BLaER1 (cell line): ENCODE data around the gene IRF3.

Experiments
- H3K27ac ChIP-seq: shearing (Covaris generic); formaldehyde crosslinking; 2 replicates; pipeline ENCODE4 v1.8.1; 2022
- H3K27me3 ChIP-seq: shearing (Covaris generic); formaldehyde crosslinking; 2 replicates; pipeline ENCODE4 v1.8.1; 2022
- H3K36me3 ChIP-seq: shearing (Covaris generic); formaldehyde crosslinking; 2 replicates; pipeline ENCODE4 v1.8.1; 2022
- H3K4me1 ChIP-seq: shearing (Covaris generic); formaldehyde crosslinking; 2 replicates; pipeline ENCODE4 v1.8.1; 2022
- H3K4me2 ChIP-seq: shearing (Covaris generic); formaldehyde crosslinking; 2 replicates; pipeline ENCODE4 v1.8.1; 2022
- H3K4me3 ChIP-seq: shearing (Covaris generic); formaldehyde crosslinking; 2 replicates; pipeline ENCODE4 v1.8.1; 2022
- H3K9ac ChIP-seq: shearing (Covaris generic); formaldehyde crosslinking; 2 replicates; pipeline ENCODE4 v1.8.1; 2022
- H3K9me3 ChIP-seq: shearing (Covaris generic); formaldehyde crosslinking; 2 replicates; pipeline ENCODE4 v1.8.1; 2022
- H4K20me1 ChIP-seq: shearing (Covaris generic); formaldehyde crosslinking; 2 replicates; pipeline ENCODE4 v1.8.1; 2022
- Cebpa-rat ChIP-seq: shearing (Covaris generic); IDR thresholded peaks from 2 replicates; pipeline ENCODE4 v1.8.1; 2022

The IRF3 gene

GRCh38 chr19:49680421-49681351 lies 15.0 kb upstream of the IRF3 start:
- Histone ChIP-seq H3K36me3 (peaks cover 49% of the 10 kb centered on the region), H3K27ac (peak overlapping the region; percentile 26; the same call in 1 of the 2 replicates), H3K4me3 (peak overlapping the region; percentile 22; the same call in 1 of the 2 replicates), H3K4me2 (peak overlapping the region; percentile 97), H3K9ac (peak overlapping the region; percentile 48; the same call in 1 of the 2 replicates), H3K27me3 (no peaks in the 10 kb centered on the region), H3K9me3 (no peaks in the 10 kb centered on the region), H3K4me1 (peaks cover 37% of the 10 kb centered on the region), H4K20me1 (peaks cover 81% of the 10 kb centered on the region)
- TF ChIP-seq Cebpa-rat, result no peak

DNA sequence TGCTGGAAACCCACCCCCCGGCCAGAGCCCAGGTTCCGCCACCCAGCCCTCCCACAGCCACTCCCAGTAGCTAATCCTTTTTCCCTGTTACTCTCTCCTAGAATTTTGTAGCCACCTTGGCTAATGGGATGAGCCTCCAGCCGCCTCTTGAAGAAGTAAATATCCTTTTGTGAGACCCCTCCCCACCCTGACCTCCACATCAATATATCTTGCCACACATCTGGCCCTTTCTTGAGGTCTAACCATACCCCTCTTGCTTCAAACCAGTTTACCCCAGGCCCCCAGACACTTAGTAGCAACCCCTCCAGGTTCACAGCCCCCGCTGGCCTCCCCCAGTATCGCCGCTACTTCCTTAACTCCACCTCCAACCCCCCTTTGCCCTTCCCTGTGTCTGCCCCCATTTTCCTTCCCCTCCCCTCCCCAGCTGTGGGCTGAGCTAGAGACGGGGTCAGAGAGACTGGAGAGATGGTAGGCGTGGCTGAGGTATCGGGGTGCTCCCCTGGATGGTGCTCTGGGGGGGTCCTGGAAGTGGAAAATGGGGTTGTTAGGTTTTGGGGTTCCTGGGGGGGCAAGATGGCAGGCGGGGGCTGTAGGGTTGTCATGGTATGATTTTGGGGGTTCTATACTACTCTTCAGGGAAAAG lies 14.2 kb upstream of the IRF3 start:
- Histone ChIP-seq H3K4me3 (peak overlapping the region; percentile 22; the same call in 1 of the 2 replicates), H3K4me1 (peaks cover 45% of the 10 kb centered on the region), H3K9me3 (no peaks in the 10 kb centered on the region), H3K36me3 (peaks cover 41% of the 10 kb centered on the region), H3K9ac (peak overlapping the region; percentile 48; the same call in 1 of the 2 replicates), H4K20me1 (peaks cover 73% of the 10 kb centered on the region), H3K4me2 (peak overlapping the region; percentile 97), H3K27me3 (no peaks in the 10 kb centered on the region), H3K27ac (peak overlapping the region; percentile 26; the same call in 1 of the 2 replicates)
- TF ChIP-seq Cebpa-rat, result no peak

DNA sequence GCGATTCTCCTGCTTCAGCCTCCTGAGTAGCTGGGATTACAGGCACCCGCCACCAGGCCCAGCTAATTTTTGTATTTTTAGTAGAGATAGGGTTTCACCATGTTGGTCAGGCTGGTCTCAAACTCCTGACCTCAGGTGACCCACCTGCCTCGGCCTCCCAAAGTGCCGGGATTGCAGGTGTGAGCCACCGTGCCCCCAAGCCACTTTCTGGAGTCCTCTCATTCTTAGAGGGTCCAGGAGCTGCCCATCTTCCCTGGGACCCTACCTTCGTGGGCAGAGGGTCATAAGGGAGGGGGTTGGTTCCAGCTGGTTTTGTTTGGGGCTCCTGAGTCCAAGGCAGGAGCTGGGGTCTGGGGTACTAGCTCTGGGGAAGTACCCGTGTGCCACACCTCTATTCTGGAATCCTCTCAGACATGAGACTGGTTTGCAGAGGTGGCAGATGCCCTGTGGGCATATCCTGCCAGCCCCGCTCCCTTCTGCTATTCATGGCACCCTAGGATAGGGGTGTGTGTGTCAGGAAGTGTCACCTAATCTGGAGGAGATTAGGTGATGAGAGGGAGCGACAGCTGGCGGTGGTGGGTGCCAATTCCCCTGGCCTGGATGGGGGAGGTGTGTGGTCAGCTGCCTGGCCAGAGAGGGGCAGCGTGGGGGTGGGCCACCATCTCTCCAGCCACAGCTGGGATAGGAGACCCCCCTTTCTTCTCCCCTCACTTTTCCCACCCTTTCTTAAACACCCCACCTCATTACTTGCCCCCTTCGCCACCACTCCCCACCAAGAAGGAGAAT lies 13.5 kb upstream of the IRF3 start:
- Histone ChIP-seq H3K27ac (0 out of 2 replicates have a peak overlapping the region, but pooled peaks have one; percentile 18), H3K4me3 (peak overlapping the region; percentile 99; the same call in 1 of the 2 replicates)

GRCh38 chr19:49677901-49678674 lies 12.4 kb upstream of the IRF3 start:
- H3K4me3 ChIP-seq, result peak overlapping the region; percentile 99
- H3K9me3 ChIP-seq, result no peaks in the 10 kb centered on the region
- H3K36me3 ChIP-seq, result peaks cover 28% of the 10 kb centered on the region
- H3K4me1 ChIP-seq, result peaks cover 62% of the 10 kb centered on the region
- TF ChIP-seq Cebpa-rat, result peak; percentile 83
- no peaks in the 10 kb centered on the region for H3K27me3 ChIP-seq
- peak overlapping the region; percentile 97 for H3K4me2 ChIP-seq
- peak overlapping the region; percentile 100 for H3K9ac ChIP-seq
- peaks cover 55% of the 10 kb centered on the region for H4K20me1 ChIP-seq
- H3K27ac ChIP-seq, result peak overlapping the region; percentile 100

More for the DNA sequence above, 13.5 kb upstream of the IRF3 start:
- Histone ChIP-seq H3K36me3 (peaks cover 34% of the 10 kb centered on the region), H4K20me1 (peaks cover 66% of the 10 kb centered on the region), H3K4me2 (peak overlapping the region; percentile 97), H3K9me3 (no peaks in the 10 kb centered on the region), H3K9ac (0 out of 2 replicates have a peak overlapping the region, but pooled peaks have one; percentile 6), H3K27me3 (no peaks in the 10 kb centered on the region), H3K4me1 (peaks cover 52% of the 10 kb centered on the region)
- TF ChIP-seq Cebpa-rat, result no peak

GRCh38 chr19:49677231-49677900 lies 11.7 kb upstream of the IRF3 start, which contains the start of gene PRMT1:
PRMT1 (plus strand) TSS chr19:49677271; CDS start chr19:49677281, 10 bp downstream.
- no peak for TF ChIP-seq Cebpa-rat
- peak within 1 kb of the TSS; percentile 99 for H3K4me3 ChIP-seq
- H3K9ac ChIP-seq, result peak within 1 kb of the TSS; percentile 100
- H3K9me3 ChIP-seq, result no peaks in the 10 kb centered on the region
- H3K4me2 ChIP-seq, result peak within 1 kb of the TSS; percentile 97
- peak within 1 kb of the TSS; percentile 100 for H3K27ac ChIP-seq
- H3K27me3 ChIP-seq, result no peaks in the 10 kb centered on the region
- H3K4me1 ChIP-seq, result peaks cover 62% of the 10 kb centered on the region
- peaks cover 24% of the 10 kb centered on the region for H3K36me3 ChIP-seq
- H4K20me1 ChIP-seq, result peaks cover 48% of the 10 kb centered on the region

DNA sequence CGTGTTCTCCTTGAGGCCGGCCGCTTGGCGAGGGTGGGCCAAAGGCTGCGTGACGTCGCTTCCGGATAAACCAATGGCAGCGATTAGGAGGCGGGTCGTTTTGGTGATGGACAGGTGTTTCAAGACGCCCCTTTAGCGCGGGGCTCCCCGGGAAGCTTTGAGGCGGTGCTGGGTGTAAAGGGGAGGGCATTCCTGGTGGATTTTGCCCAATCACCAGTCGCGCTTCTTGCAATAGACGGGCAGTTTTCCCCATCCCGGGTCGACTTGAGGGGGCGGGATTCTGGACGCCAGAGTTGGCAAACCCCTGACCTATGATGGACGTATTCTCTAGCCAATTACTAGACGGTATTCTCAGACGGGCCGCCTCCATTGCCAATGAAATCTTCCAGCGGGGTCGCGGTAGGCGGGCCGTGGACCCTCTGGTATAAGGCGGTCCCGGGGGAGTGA lies 11.2 kb upstream of the IRF3 start:
- peak overlapping the region; percentile 97; the same call in 1 of the 2 replicates for H3K4me2 ChIP-seq
- peaks cover 68% of the 10 kb centered on the region for H3K4me1 ChIP-seq
- peaks cover 43% of the 10 kb centered on the region for H4K20me1 ChIP-seq

DNA sequence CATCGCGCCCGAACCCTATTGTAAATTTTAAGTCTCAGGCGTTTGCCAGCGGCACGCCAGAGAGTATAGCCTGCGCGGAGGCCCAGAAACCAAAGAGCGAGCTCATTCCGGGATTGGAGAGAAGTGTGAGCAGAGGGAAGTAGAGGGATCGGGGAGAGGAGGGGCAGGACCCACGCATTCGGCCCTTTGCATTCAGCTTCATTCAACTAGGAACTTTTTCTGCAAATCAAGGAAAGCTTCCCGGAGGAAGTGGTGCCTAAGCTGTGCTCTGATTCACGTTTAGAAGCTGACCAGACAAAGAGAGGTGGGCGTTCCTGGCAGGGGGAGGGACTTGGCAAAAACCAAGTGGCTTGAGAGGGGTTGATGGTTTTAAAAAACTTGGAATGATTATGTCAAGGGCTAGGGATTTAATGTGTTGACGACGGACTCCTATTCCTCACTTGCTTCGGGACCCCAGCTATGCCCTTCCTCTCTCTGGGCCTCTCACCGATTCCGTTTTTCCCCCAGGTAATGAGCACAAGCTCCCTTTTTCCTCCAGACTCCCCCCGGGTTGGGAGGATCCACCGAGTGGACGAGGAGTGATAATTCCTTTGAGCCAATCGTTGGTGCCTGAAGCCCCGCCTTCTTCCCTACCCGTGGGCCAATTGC lies 10.6 kb upstream of the IRF3 start:
- peak overlapping the region; percentile 100 for H3K27ac ChIP-seq
- H4K20me1 ChIP-seq, result peaks cover 37% of the 10 kb centered on the region
- H3K4me1 ChIP-seq, result peaks cover 73% of the 10 kb centered on the region
- peaks cover 20% of the 10 kb centered on the region for H3K36me3 ChIP-seq
- H3K9me3 ChIP-seq, result no peaks in the 10 kb centered on the region
- peak overlapping the region; percentile 97 for H3K9ac ChIP-seq
- H3K4me3 ChIP-seq, result peak overlapping the region; percentile 63
- TF ChIP-seq Cebpa-rat, result no peak
- peak overlapping the region; percentile 73 for H3K4me2 ChIP-seq
- H3K27me3 ChIP-seq, result no peaks in the 10 kb centered on the region

More for the DNA sequence above, 11.2 kb upstream of the IRF3 start:
- H3K27me3 ChIP-seq, result no peaks in the 10 kb centered on the region
- TF ChIP-seq Cebpa-rat, result peak; percentile 27; the same call in 1 of the 2 replicates
- H3K9ac ChIP-seq, result peak overlapping the region; percentile 100
- H3K27ac ChIP-seq, result peak overlapping the region; percentile 100
- no peaks in the 10 kb centered on the region for H3K9me3 ChIP-seq
- peak overlapping the region; percentile 99 for H3K4me3 ChIP-seq
- H3K36me3 ChIP-seq, result peaks cover 20% of the 10 kb centered on the region
